BLaER1 (cell line): Measurements from ENCODE around the gene TRRAP.

Source experiments
- H3K27ac ChIP-seq: shearing (Covaris generic); formaldehyde crosslinking; 2 replicates; pipeline ENCODE4 v1.8.1; 2022
- H3K27me3 ChIP-seq: shearing (Covaris generic); formaldehyde crosslinking; 2 replicates; pipeline ENCODE4 v1.8.1; 2022
- H3K36me3 ChIP-seq: shearing (Covaris generic); formaldehyde crosslinking; 2 replicates; pipeline ENCODE4 v1.8.1; 2022
- H3K4me1 ChIP-seq: shearing (Covaris generic); formaldehyde crosslinking; 2 replicates; pipeline ENCODE4 v1.8.1; 2022
- H3K4me2 ChIP-seq: shearing (Covaris generic); formaldehyde crosslinking; 2 replicates; pipeline ENCODE4 v1.8.1; 2022
- H3K4me3 ChIP-seq: shearing (Covaris generic); formaldehyde crosslinking; 2 replicates; pipeline ENCODE4 v1.8.1; 2022
- H3K9ac ChIP-seq: shearing (Covaris generic); formaldehyde crosslinking; 2 replicates; pipeline ENCODE4 v1.8.1; 2022
- H3K9me3 ChIP-seq: shearing (Covaris generic); formaldehyde crosslinking; 2 replicates; pipeline ENCODE4 v1.8.1; 2022
- H4K20me1 ChIP-seq: shearing (Covaris generic); formaldehyde crosslinking; 2 replicates; pipeline ENCODE4 v1.8.1; 2022
- Cebpa-rat ChIP-seq: shearing (Covaris generic); IDR thresholded peaks from 2 replicates; pipeline ENCODE4 v1.8.1; 2022

The TRRAP gene

DNA sequence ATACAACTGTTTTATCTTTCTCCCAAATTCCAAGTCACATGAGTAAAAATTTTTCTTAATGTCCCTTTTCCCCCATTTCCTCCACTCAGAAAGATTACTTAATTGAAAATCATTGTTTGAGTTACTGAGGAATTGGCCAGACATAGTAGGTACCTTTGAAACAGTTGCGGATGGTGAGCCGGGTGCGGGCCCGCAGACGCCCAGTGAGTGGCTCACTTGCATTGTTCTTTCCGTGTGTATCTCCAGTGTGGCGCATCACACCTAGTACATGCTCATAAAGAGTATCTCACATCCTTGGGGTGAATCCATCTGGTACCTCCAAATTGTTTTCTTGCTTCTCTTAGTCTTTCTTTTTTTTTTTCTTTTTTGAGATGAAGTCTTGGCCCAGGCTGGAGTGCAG is 14.3 kb downstream of the TRRAP start:
- Histone ChIP-seq H3K4me2 (no peak overlapping the region), H3K9ac (no peak overlapping the region), H3K27me3 (no peaks in the 10 kb centered on the region), H4K20me1 (peaks cover 74% of the 10 kb centered on the region), H3K36me3 (peaks cover 99% of the 10 kb centered on the region), H3K4me1 (no peaks in the 10 kb centered on the region), H3K27ac (no peak overlapping the region), H3K9me3 (no peaks in the 10 kb centered on the region), H3K4me3 (no peak overlapping the region)
- TF ChIP-seq Cebpa-rat, result no peak

GRCh38 chr7:98899816-98900215 is 21.5 kb downstream of the TRRAP start:
- no peak overlapping the region for H3K4me3 ChIP-seq
- no peaks in the 10 kb centered on the region for H3K27me3 ChIP-seq
- peaks cover 50% of the 10 kb centered on the region for H4K20me1 ChIP-seq
- no peak for TF ChIP-seq Cebpa-rat
- no peaks in the 10 kb centered on the region for H3K4me1 ChIP-seq
- no peak overlapping the region for H3K9ac ChIP-seq
- H3K27ac ChIP-seq, result no peak overlapping the region
- no peak overlapping the region for H3K4me2 ChIP-seq
- H3K9me3 ChIP-seq, result no peaks in the 10 kb centered on the region
- H3K36me3 ChIP-seq, result peaks cover 99% of the 10 kb centered on the region

- H3K27ac ChIP-seq, result no peak overlapping the region
- no peaks in the 10 kb centered on the region for H3K4me1 ChIP-seq
- H3K27me3 ChIP-seq, result no peaks in the 10 kb centered on the region
- H3K4me3 ChIP-seq, result no peak overlapping the region
- no peak for TF ChIP-seq Cebpa-rat
- no peaks in the 10 kb centered on the region for H3K9me3 ChIP-seq
- H3K9ac ChIP-seq, result no peak overlapping the region
- H3K36me3 ChIP-seq, result peaks cover 99% of the 10 kb centered on the region
- peaks cover 50% of the 10 kb centered on the region for H4K20me1 ChIP-seq
- H3K4me2 ChIP-seq, result no peak overlapping the region
Measured at GRCh38 chr7:98900815-98901214, 22.5 kb downstream of the TRRAP start.

GRCh38 chr7:98902523-98902922 is 24.2 kb downstream of the TRRAP start:
- Histone ChIP-seq H3K9me3 (no peaks in the 10 kb centered on the region), H3K9ac (no peak overlapping the region), H3K27me3 (no peaks in the 10 kb centered on the region), H4K20me1 (peaks cover 42% of the 10 kb centered on the region), H3K4me2 (no peak overlapping the region), H3K27ac (no peak overlapping the region), H3K36me3 (peaks cover 99% of the 10 kb centered on the region), H3K4me3 (no peak overlapping the region), H3K4me1 (no peaks in the 10 kb centered on the region)
- TF ChIP-seq Cebpa-rat, result no peak

DNA sequence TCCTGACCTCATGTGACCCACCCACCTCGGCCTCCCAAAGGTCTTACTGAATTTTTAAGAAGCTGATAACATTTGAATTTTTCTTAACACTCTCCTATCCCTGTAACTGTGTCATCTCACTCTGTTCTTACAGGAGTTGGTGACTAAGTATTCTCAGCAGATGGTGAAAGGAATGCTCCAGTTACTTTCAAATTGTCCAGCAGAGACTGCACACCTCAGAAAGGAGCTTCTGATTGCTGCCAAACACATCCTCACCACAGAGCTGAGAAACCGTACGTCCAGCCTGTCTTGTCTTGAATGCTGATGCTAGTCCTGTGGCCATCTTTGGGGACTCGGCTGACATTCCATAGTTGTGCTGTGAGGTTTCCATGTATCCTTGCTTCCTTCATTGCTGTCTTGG is 24.9 kb downstream of the TRRAP start:
- Histone ChIP-seq H3K27ac (no peak overlapping the region), H3K4me3 (no peak overlapping the region), H3K9ac (no peak overlapping the region), H3K9me3 (no peaks in the 10 kb centered on the region), H3K27me3 (no peaks in the 10 kb centered on the region), H3K4me1 (no peaks in the 10 kb centered on the region), H3K4me2 (no peak overlapping the region), H3K36me3 (peaks cover 99% of the 10 kb centered on the region), H4K20me1 (peaks cover 40% of the 10 kb centered on the region)
- no peak for TF ChIP-seq Cebpa-rat

- TF ChIP-seq Cebpa-rat, result no peak
- no peaks in the 10 kb centered on the region for H3K27me3 ChIP-seq
- no peaks in the 10 kb centered on the region for H3K9me3 ChIP-seq
- peaks cover 99% of the 10 kb centered on the region for H3K36me3 ChIP-seq
- no peaks in the 10 kb centered on the region for H3K4me1 ChIP-seq
- H4K20me1 ChIP-seq, result peaks cover 42% of the 10 kb centered on the region
- no peak overlapping the region for H3K4me3 ChIP-seq
- no peak overlapping the region for H3K4me2 ChIP-seq
- H3K9ac ChIP-seq, result no peak overlapping the region
- H3K27ac ChIP-seq, result no peak overlapping the region
Measured at GRCh38 chr7:98907570-98907969, 29.2 kb downstream of the TRRAP start.

GRCh38 chr7:98908585-98908984 is 30.3 kb downstream of the TRRAP start:
- no peaks in the 10 kb centered on the region for H3K27me3 ChIP-seq
- H3K9me3 ChIP-seq, result no peaks in the 10 kb centered on the region
- TF ChIP-seq Cebpa-rat, result no peak
- no peak overlapping the region for H3K27ac ChIP-seq
- H3K36me3 ChIP-seq, result peaks cover 99% of the 10 kb centered on the region
- H3K9ac ChIP-seq, result no peak overlapping the region
- no peak overlapping the region for H3K4me3 ChIP-seq
- H3K4me2 ChIP-seq, result no peak overlapping the region
- H4K20me1 ChIP-seq, result peaks cover 51% of the 10 kb centered on the region
- no peaks in the 10 kb centered on the region for H3K4me1 ChIP-seq

DNA sequence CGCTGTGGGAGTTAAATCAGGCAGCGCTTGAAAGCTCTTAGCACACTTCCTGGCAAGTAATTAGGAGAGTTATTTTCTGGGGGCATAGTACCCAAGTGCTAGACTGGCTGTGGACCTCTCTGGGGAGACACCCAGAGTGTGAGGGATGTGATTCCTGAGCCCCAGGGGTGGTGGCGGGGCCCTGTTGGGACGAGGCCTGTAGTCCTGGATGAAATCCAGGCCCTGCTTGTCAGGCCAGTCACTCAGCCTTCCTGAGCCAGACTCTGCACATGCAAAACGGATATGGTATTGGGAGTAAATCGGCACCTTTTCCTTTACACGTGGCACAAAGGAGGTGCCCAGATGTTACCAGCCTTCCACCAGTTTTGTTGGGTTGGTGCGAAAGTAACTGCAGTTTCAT is 31.2 kb downstream of the TRRAP start:
- Histone ChIP-seq H3K27me3 (no peaks in the 10 kb centered on the region), H3K9ac (no peak overlapping the region), H4K20me1 (peaks cover 51% of the 10 kb centered on the region), H3K36me3 (peaks cover 99% of the 10 kb centered on the region), H3K4me3 (no peak overlapping the region), H3K4me2 (no peak overlapping the region), H3K27ac (no peak overlapping the region), H3K9me3 (no peaks in the 10 kb centered on the region), H3K4me1 (no peaks in the 10 kb centered on the region)
- TF ChIP-seq Cebpa-rat, result no peak

DNA sequence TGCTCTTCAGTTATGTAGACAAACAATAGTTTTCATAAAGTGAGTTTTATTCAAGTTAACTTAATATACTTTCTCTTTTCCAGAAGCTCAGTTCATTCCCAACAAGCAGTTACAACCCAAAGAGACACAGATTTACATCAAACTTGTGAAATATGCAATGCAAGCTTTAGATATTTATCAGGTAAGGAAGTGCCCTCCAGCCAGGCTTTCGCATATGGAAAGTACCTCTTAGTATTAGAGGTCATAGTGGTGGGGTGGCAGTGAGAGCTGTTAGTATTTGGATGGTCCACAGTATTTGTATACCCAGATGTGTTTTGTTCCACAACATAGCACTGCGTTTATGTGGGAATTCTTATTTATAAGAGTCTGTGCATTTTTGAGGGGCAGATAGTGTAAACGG is 32.1 kb downstream of the TRRAP start:
- Histone ChIP-seq H3K4me2 (no peak overlapping the region), H3K4me3 (no peak overlapping the region), H3K27ac (no peak overlapping the region), H3K36me3 (peaks cover 96% of the 10 kb centered on the region), H3K9ac (no peak overlapping the region), H3K9me3 (no peaks in the 10 kb centered on the region), H4K20me1 (peaks cover 43% of the 10 kb centered on the region), H3K4me1 (no peaks in the 10 kb centered on the region), H3K27me3 (no peaks in the 10 kb centered on the region)
- TF ChIP-seq Cebpa-rat, result no peak

DNA sequence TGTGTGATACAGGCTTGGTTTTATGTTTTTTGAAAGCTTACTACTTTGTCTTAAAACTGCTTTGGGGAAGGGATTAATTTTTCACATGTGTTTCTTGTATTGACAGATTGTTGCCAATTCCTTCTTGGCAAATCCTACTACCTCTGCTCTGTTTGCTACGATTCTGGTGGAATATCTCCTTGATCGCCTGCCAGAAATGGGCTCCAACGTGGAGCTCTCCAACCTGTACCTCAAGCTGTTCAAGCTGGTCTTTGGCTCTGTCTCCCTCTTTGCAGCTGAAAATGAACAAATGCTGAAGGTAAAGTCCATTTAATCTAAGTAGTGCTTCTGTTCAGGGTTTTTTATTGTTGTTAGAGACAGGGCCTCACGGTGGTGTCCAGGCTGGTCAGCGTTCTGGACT is 33.6 kb downstream of the TRRAP start:
- Histone ChIP-seq H3K4me3 (no peak overlapping the region), H3K4me1 (no peaks in the 10 kb centered on the region), H3K4me2 (no peak overlapping the region), H3K36me3 (peaks cover 96% of the 10 kb centered on the region), H3K27ac (no peak overlapping the region), H3K9me3 (no peaks in the 10 kb centered on the region), H3K9ac (no peak overlapping the region), H4K20me1 (peaks cover 43% of the 10 kb centered on the region), H3K27me3 (no peaks in the 10 kb centered on the region)
- TF ChIP-seq Cebpa-rat, result no peak

GRCh38 chr7:98913026-98913425 is 34.7 kb downstream of the TRRAP start:
- peaks cover 36% of the 10 kb centered on the region for H4K20me1 ChIP-seq
- H3K27me3 ChIP-seq, result no peaks in the 10 kb centered on the region
- peaks cover 96% of the 10 kb centered on the region for H3K36me3 ChIP-seq
- no peak for TF ChIP-seq Cebpa-rat
- no peak overlapping the region for H3K27ac ChIP-seq
- H3K9ac ChIP-seq, result no peak overlapping the region
- no peaks in the 10 kb centered on the region for H3K9me3 ChIP-seq
- H3K4me1 ChIP-seq, result no peaks in the 10 kb centered on the region
- no peak overlapping the region for H3K4me2 ChIP-seq
- H3K4me3 ChIP-seq, result no peak overlapping the region
